AG09319 (cell line): ENCODE data around the gene TRIM27.

ENCODE experiments used
- DNase-seq: peaks from one replicate; pipeline ENCODE4 v3.0.0-alpha.2; 2010; ENCODE audit warnings: low read depth; ENCODE audit errors: extremely low read depth
- TF ChIP-seq, protein P1 (sequence below): IDR thresholded peaks from 2 replicates; pipeline ENCODE4 v1.5.1; 2011; ENCODE audit warnings: low read depth, mild to moderate bottlenecking, inconsistent platforms, low read length, moderate library complexity

TRIM27 gene

DNA sequence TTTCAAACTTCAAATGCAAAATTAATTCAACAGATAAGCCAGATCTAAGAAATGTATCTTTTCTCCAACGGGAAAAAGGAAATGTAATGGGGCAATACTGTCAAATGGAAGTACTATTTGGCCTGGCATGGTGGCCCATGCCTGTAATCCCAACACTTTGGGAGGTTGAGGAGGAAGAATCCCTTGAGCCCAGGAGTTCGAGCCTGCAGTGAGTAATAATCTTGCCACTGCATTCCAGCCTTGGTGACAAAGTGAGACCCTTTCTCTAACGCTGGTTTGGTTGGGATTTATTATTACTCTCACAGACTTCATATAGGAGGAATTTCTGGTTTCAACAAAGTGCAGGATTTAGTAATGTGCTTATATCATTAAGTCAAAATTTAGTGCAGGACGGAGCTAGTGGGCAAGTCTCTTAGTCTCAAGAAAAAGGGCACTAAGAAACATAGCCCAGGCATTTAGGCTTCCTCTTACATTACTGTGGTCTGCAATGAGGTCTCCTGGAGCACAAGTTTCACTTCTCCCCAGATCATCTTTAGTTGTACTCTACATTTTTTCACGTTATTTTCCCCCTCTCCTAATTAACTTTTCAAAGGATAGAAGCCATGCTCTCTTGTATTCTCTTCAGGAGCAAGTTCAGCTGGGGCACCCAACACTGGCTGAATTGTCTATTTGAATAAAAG is 23.1 kb downstream of the TRIM27 start:
- TF ChIP-seq, protein P1, sequence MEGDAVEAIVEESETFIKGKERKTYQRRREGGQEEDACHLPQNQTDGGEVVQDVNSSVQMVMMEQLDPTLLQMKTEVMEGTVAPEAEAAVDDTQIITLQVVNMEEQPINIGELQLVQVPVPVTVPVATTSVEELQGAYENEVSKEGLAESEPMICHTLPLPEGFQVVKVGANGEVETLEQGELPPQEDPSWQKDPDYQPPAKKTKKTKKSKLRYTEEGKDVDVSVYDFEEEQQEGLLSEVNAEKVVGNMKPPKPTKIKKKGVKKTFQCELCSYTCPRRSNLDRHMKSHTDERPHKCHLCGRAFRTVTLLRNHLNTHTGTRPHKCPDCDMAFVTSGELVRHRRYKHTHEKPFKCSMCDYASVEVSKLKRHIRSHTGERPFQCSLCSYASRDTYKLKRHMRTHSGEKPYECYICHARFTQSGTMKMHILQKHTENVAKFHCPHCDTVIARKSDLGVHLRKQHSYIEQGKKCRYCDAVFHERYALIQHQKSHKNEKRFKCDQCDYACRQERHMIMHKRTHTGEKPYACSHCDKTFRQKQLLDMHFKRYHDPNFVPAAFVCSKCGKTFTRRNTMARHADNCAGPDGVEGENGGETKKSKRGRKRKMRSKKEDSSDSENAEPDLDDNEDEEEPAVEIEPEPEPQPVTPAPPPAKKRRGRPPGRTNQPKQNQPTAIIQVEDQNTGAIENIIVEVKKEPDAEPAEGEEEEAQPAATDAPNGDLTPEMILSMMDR = no peak
- no peak for DNase-seq

DNA sequence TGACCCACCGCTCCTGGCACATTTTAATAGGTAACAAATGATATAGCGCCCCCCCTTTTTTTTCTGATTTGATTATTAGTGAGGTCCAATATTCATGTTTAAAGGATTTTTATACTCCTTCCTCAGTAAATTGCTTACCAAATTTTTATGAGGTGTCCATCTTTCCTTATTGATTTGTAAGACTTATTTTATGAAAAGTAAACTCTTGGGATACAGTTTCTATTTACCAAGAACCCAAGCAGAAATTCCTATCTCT is 25.1 kb downstream of the TRIM27 start:
- TF ChIP-seq, protein P1 = no peak
- DNase-seq = no peak

DNA sequence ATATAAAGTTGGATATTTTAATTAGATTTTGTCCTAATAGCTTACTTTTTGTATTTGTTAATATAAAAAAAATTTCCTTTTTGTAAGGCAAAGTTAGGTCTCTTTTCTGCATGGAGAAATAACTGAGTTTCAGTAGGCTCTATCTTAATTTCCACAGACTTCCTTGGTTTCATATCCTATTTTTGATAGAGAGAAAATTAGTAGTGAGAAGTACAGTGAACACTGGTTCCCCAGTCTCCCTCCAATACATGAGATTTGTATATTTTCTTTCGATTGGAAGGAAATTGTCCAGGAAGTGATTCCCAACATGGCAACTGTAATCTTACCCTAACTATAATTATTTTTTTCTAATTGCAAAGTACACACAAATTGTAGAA is 26.4 kb downstream of the TRIM27 start:
- TF ChIP-seq, protein P1 = no peak
- DNase-seq = no peak

DNA sequence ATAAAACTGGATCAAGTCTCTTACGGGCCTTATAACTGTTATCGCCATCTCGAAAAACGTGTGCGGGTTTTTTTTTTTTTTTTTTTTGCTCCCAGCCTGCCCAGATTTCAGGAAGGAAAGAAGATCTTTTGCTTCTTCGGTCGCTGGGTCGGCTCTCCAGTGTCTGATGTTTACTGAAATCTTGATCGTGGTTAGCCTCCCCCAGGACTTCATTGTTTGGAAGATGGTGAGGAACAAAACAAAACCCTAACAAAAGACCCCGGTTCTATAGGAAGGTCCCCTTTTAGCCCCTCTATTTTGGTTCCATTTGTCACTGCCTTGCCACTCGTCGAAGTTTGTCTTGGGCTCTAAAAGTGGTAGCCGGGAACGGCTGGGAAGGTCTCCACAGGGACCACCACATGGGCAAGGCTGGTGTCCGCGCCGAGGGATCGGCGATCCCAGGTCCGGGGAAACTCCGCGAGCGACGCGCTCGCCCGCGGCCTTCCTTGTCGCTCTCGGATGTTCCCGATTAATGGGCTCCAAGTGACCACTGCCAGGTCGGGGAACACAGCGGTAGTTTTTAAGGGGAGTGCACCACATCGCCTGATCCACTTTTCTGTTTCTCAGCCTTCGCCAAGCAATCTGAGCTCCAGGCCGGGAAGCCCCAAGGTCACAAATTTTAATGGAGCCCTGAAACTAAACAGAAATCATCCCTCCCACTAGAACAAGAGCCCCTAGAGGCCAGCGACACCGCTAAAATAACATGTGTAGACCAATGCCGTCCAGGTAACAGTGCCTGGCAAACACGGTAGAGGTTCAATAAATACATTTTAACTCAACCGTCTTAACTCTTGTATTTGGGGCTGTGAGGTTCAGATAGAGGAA is 27.0 kb downstream of the TRIM27 start:
- TF ChIP-seq, protein P1 = peak; percentile 32
- DNase-seq = no peak

DNA sequence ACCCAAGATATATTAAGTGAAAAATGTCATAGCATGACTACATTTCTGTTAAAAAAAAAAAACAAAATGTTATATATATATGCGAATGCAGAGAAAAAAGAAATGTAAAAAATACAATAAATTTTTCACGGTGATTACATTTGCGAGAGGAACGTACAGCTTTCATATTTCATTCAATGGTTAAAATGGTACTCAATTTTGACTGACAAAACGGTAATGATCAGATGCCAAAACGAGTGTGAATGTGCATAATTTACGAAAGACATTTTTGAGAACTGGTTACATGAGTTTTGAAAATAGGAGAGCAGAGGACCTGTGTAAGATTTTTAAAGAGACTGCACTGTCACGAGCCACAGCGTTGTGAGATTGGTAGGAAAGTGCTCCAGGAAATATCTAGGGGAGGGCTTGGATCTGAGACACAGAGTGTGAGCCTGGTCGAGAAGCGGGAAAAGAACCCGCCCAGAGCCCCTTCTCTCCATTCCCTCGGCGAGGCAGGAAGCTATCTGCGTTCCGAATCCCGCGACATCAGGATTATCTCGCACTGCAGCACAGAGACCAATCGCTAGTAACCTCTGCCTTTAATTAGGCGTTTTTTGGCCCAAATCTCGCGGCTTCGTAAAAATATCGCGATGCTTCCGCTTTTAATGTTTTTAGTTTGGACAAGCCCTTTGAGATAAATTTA is 28.5 kb downstream of the TRIM27 start:
- peak; percentile 90 for DNase-seq
- TF ChIP-seq, protein P1 = no peak

DNA sequence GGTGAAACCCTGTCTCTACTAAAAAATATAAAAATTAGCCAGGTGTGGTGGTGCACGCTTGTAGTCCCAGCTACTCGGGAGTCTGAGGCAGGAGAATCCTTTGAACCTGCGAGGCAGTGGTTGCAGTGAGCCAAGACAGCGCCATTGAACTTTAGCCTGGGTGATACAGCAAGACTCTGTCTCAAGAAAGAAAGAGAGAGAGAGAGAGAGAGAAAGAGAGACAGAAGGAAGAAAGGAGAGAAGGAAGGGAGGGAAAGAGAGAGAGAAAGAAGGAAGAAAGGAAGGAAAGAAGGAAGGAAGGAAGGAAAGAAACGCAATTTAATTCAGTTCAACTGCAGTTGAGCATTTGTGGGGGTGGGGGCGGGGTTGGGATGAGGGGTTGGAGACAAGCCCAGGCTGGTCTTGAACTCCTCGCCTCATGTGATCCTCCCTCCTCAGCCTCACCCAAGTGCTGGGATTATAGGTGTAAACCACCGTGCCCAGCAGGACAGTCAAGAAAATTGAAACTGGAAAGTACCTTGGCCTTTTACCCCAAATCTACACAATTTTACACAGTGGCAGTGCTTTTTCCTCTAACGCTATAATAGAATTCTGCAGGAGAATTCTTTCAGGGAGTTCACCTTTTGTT is 30.5 kb downstream of the TRIM27 start:
- TF ChIP-seq, protein P1 = no peak
- DNase-seq = no peak
